Retinal pigment epithelial cell (primary cell): ENCODE data around the gene ELAVL3.
"Not testable (repeated sequence)": the region's sequence is repeated elsewhere in the genome, so short reads cannot be mapped to it uniquely, and the experiment has no call there.

ENCODE experiments used
- DNase-seq: peaks from one replicate; pipeline ENCODE4 v3.0.0-alpha.2; 2010; ENCODE audit warnings: low read depth
- H3K4me3 ChIP-seq: 2 replicates; pipeline ENCODE4 v1.5.1; 2011; ENCODE audit warnings: mild to moderate bottlenecking, low read length, control low read depth, moderate library complexity
- TF ChIP-seq, protein P1 (sequence below): conservative IDR thresholded peaks from 2 replicates; pipeline ENCODE4 v1.5.1; 2011; ENCODE audit warnings: low read depth, low read length, control low read depth, inconsistent platforms

ELAVL3 gene

DNA sequence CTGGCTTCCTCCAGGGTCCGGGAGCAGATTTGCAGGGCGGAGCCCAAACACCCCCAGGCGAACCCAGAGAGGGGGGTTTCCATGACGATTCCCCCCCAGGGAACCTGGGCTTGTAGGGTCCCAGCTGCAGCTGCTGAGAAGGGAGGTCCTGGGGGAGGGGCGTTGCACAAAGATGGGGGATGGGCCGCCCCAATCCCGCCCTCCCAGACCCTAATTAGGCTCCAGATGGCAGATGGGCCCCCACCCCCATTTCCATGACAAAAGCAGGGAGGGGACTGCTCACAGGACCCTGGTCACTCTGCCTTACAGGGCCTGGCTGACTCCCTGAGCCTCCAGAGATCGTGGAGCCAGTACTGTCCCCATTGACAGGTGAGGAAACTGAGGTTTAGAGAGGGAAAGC is 15.2 kb downstream of the ELAVL3 start:
- H3K4me3 ChIP-seq, result no peak overlapping the region
- TF ChIP-seq, protein P1, sequence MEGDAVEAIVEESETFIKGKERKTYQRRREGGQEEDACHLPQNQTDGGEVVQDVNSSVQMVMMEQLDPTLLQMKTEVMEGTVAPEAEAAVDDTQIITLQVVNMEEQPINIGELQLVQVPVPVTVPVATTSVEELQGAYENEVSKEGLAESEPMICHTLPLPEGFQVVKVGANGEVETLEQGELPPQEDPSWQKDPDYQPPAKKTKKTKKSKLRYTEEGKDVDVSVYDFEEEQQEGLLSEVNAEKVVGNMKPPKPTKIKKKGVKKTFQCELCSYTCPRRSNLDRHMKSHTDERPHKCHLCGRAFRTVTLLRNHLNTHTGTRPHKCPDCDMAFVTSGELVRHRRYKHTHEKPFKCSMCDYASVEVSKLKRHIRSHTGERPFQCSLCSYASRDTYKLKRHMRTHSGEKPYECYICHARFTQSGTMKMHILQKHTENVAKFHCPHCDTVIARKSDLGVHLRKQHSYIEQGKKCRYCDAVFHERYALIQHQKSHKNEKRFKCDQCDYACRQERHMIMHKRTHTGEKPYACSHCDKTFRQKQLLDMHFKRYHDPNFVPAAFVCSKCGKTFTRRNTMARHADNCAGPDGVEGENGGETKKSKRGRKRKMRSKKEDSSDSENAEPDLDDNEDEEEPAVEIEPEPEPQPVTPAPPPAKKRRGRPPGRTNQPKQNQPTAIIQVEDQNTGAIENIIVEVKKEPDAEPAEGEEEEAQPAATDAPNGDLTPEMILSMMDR, result no peak
- DNase-seq, result no peak

DNA sequence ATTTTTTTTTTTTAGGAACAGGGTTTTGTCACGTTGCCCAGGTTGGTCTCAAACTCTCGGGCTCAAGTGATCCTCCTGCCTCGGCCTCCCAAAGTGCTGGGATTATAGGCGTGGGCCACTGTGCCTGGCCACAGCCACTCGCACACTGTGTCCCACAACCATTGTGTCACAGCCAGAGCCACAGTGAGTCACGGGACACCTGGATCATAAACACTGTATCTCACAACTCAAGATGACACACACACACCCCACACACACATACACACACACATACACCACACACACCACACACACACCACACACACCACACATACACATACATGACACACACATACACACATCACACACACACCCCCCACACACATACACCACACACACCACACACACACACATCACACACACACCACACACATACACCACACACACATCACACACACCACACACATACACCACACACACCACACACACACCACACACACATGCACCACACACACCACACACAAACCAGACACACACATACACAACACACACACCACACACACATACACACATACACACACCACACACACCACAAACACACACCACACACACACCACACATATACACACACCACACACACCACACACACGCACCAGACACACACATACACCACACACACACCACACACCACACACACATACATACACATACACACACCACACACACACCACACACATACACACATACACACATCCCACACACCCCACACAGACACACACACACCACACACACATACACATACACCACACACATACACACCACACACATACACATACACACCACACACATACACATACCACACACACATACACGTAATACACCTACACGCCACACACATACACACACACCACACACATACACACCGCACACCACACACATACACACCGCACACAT is 16.2 kb downstream of the ELAVL3 start:
- TF ChIP-seq, protein P1, result no peak
- no peak overlapping the region for H3K4me3 ChIP-seq
- no peak for DNase-seq

DNA sequence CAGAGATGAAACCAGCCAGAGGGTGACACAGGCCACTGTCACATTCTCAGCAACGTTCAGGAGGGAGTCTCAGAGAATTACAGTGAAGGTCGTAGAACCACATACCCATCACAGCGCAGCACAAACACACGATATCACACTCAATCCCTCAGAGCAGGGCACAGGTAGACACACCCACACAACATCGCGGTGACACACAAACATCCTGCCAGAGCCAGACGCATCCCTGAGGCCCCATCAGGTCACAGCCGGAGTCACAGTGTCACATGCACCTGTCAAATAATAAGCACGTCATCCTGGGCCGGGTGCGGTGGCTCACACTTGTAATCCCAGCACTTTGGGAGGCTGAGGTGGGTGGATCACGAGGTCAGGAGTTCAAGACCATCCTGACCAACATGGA is 17.5 kb downstream of the ELAVL3 start:
- no peak overlapping the region for H3K4me3 ChIP-seq
- no peak for DNase-seq
- TF ChIP-seq, protein P1, result no peak

DNA sequence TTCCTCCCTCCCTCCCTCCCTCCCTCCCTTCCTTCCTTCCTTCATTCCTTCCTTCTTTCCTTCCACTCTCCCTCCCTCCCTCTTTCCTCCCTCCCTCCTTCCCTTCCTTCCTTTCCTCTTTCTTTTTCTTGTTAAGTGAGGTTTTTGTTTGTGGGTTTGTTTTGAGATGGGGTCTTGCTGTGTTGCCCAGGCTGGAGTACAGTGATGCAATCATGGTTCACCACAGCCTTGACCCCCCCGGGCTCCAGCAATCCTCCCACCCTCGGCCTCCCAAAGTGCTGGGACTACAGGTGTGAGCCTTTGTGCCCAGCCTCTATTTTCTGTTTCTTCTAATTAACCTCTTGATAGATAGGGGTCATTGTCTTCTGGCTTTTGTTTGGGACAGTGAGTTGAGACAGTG is 19.4 kb downstream of the ELAVL3 start:
- TF ChIP-seq, protein P1, result no peak
- no peak for DNase-seq

DNA sequence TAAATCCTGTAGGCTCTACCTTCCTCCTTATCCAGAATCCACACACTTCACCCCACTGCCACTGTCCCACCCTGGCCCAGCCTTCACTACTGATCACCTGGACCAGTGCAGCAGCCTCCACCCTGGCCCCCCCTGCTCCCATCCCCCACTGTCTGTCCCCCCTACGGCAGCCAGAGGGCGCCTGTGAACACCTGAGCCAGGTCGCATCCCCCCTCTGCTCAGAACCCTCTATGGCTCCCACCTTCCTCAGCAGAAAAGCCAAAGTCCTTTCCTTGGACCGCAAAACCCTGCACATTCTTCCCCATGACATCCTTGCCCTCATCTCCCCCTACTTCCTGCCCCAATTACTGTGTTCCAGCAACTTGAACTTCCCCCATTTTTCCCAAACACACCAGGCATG is 20.6 kb downstream of the ELAVL3 start:
- no peak for DNase-seq
- H3K4me3 ChIP-seq, result no peak overlapping the region
- TF ChIP-seq, protein P1, result peak; percentile 41

More for the DNA sequence above, 19.4 kb downstream of the ELAVL3 start:
- no peak overlapping the region for H3K4me3 ChIP-seq

DNA sequence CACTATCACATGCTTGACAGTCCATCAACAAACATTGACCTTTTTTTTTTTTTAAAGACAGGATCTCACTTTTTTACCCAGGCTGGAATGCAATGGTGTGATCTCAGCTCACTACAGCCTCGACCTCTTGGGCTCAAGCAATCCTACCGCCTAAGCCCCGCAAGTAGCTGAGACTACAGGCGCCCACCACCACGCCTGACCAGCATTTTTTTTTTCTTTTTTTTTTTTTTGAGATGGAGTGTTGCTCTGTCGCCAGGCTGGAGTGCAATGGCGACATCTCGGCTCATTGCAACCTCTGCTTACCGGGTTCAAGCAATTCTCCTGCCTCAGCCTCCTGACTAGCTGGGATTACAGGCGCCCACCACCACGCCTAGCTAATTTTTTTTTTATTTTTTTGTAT is 21.9 kb downstream of the ELAVL3 start:
- H3K4me3 ChIP-seq, DNase-seq: not testable (repeated sequence)

DNA sequence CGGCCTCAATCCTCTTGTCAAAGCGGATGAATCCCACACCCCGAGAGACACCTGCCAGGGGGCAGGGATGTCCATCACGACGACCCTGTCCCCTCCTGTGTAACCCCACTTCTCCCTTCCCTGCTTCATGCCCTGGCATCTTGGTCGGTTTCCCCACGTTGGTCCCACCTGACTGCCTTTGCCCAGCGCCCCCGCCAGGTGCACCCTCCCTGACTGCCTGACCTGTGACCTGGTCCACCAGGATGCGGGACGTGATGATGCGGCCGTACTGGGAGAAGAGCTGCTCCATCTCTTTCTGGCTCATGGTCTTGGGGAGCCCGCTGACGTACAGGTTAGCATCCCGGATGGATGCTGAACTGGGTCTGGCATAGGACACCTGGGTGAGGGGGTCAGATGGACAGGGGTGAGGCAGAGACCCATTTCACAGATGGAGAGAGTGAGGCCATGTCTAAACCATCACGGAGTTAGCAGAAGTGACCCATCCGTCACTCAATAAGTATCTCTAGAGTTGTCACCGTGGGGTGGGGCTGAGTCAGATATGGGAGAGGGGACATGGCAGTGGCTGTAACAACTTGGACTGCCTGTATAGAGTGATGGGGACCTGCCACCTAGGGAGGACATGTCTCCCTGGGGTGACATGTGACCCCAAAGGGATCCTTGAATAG is 22.5 kb downstream of the ELAVL3 start:
- H3K4me3 ChIP-seq, result no peak overlapping the region
- TF ChIP-seq, protein P1, result no peak
- DNase-seq, result no peak
